Left ventricle myocardium inferior (tissue), 1 donor: ENCODE data around the gene CCDC92. TPM values are rescaled to one million over a fixed set of nuclear protein-coding genes. Genes with fewer than 3 reads are reported as not detected.

Experiments used
- DNase-seq: peaks from one replicate; pipeline ENCODE4 v3.0.0-alpha.2; 2020
- H3K27ac ChIP-seq: fragments of 200-600 bp; replicated peaks from 2 replicates; pipeline ENCODE4 v1.8.0; 2021
- H3K27me3 ChIP-seq: fragments of 200-600 bp; 2 replicates; pipeline ENCODE4 v1.8.0; 2021; ENCODE audit warnings: low read depth
- H3K36me3 ChIP-seq: fragments of 200-600 bp; 2 replicates; pipeline ENCODE4 v1.8.0; 2021
- H3K4me1 ChIP-seq: fragments of 200-600 bp; 2 replicates; pipeline ENCODE4 v1.8.0; 2021
- H3K4me3 ChIP-seq: fragments of 200-600 bp; 2 replicates; pipeline ENCODE4 v1.8.0; 2021; ENCODE audit warnings: mild to moderate bottlenecking, moderate library complexity
- H3K9me3 ChIP-seq: fragments of 200-600 bp; replicated peaks from 2 replicates; pipeline ENCODE4 v1.8.0; 2021
- CTCF ChIP-seq: fragments of 200-600 bp; IDR thresholded peaks from 2 replicates; pipeline ENCODE4 v1.8.0; 2021; ENCODE audit warnings: antibody characterized with exemption, mild to moderate bottlenecking, borderline replicate concordance
- intact Hi-C: fragments of 100-400 bp; cut with micrococcal nuclease; formaldehyde crosslinking; loops from one replicate; pipeline ENCODE4 v1.11.0; 2022
- total RNA-seq: library from RNA; stranded (reverse); fragmentation: NEBNext Ultra II Directional; extraction: Animal tissue kit (Norgen Biotek cat#: 25700); gene quantifications from one replicate; pipeline ENCODE4 v1.2.1, GENCODE V29; 2021
- donor health status: DM: no; HTN: yes; CAD: no; lungs with severe emphysema.

CCDC92 gene
- total RNA-seq, 1 donor from 2014 or later: 57.2 TPM

GRCh38 chr12:123898673-123899072, 74.0 kb downstream of the CCDC92 start:
- no peak for TF ChIP-seq CTCF
- intact Hi-C loops: no loop called here
- Histone ChIP-seq H3K4me3 (no peak overlapping the region), H3K36me3 (no peaks in the 10 kb centered on the region), H3K27me3 (peaks cover 71% of the 10 kb centered on the region), H3K4me1 (no peaks in the 10 kb centered on the region), H3K27ac (no peak overlapping the region), H3K9me3 (no peaks in the 10 kb centered on the region)
- no peak for DNase-seq

GRCh38 chr12:123897221-123897620, 75.4 kb downstream of the CCDC92 start:
- no peaks in the 10 kb centered on the region for H3K9me3 ChIP-seq
- H3K4me1 ChIP-seq: no peaks in the 10 kb centered on the region
- no peak overlapping the region for H3K4me3 ChIP-seq
- peaks cover 73% of the 10 kb centered on the region for H3K27me3 ChIP-seq
- DNase-seq: no peak
- H3K27ac ChIP-seq: no peak overlapping the region
- no peak for TF ChIP-seq CTCF
- no peaks in the 10 kb centered on the region for H3K36me3 ChIP-seq
- intact Hi-C loops: no loop called here

GRCh38 chr12:123896767-123897166, 75.9 kb downstream of the CCDC92 start:
- H3K4me1 ChIP-seq: no peaks in the 10 kb centered on the region
- H3K27me3 ChIP-seq: peaks cover 73% of the 10 kb centered on the region
- H3K9me3 ChIP-seq: no peaks in the 10 kb centered on the region
- DNase-seq: no peak
- intact Hi-C loops: no loop called here
- no peak overlapping the region for H3K27ac ChIP-seq
- no peak for TF ChIP-seq CTCF
- no peak overlapping the region for H3K4me3 ChIP-seq
- no peaks in the 10 kb centered on the region for H3K36me3 ChIP-seq

- H3K4me3 ChIP-seq: no peak overlapping the region
- H3K27me3 ChIP-seq: peaks cover 74% of the 10 kb centered on the region
- H3K9me3 ChIP-seq: no peaks in the 10 kb centered on the region
- DNase-seq: no peak
- H3K36me3 ChIP-seq: no peaks in the 10 kb centered on the region
- intact Hi-C loops: no loop called here
- H3K27ac ChIP-seq: no peak overlapping the region
- no peaks in the 10 kb centered on the region for H3K4me1 ChIP-seq
- TF ChIP-seq CTCF: no peak
Measured at GRCh38 chr12:123895451-123895850, 77.2 kb downstream of the CCDC92 start.

- intact Hi-C loops: no loop called here
- no peak for TF ChIP-seq CTCF
- H3K9me3 ChIP-seq: no peaks in the 10 kb centered on the region
- no peak overlapping the region for H3K4me3 ChIP-seq
- no peaks in the 10 kb centered on the region for H3K4me1 ChIP-seq
- no peaks in the 10 kb centered on the region for H3K36me3 ChIP-seq
- DNase-seq: no peak
- peaks cover 74% of the 10 kb centered on the region for H3K27me3 ChIP-seq
- H3K27ac ChIP-seq: no peak overlapping the region
Measured at GRCh38 chr12:123894823-123895345, 77.7 kb downstream of the CCDC92 start.
